Peyer's patch (tissue), 4 donors: ENCODE measurements around the gene PTPRE. TPM values are rescaled to one million over a fixed set of nuclear protein-coding genes. Genes with fewer than 3 reads are reported as not detected.

ENCODE experiments used
- DNase-seq, 3 donors: peaks; one replicate each; pipeline ENCODE4 v3.0.0-alpha.2; 2017 to 2019
- H3K27ac ChIP-seq, 4 donors: fragments of 200-600 bp; sonication (generic); one replicate each; pipeline ENCODE4 v1.5.1; 2016 to 2019
- H3K27me3 ChIP-seq, 2 donors: fragments of 200-600 bp; sonication (generic); one replicate each; pipeline ENCODE4 v1.5.1; 2019
- H3K36me3 ChIP-seq, 3 donors: fragments of 200-600 bp; sonication (generic); one replicate each; pipeline ENCODE4 v1.5.1; 2016 to 2019
- H3K4me1 ChIP-seq, 4 donors: fragments of 200-600 bp; sonication (generic); one replicate each; pipeline ENCODE4 v1.5.1; 2016 to 2019
- H3K4me3 ChIP-seq, 4 donors: fragments of 200-600 bp; sonication (generic); 1 replicate in 3 of 4; 2 replicates in 1 of 4; pipeline ENCODE4 v1.5.1; 2016 to 2019; ENCODE audit warnings: mild to moderate bottlenecking in 1 of 4
- H3K9me3 ChIP-seq, 4 donors: fragments of 200-600 bp; sonication (generic); one replicate each; pipeline ENCODE4 v1.5.1; 2016 to 2019; ENCODE audit warnings: mild to moderate bottlenecking in 1 of 4
- CTCF ChIP-seq, 6 experiments: fragments of 450-650 bp in 4 of 6; fragments of 200-600 bp in 2 of 6; sonication (generic) in 1 of 6; IDR thresholded peaks; one replicate each; pipeline ENCODE4 v1.5.1; 2017 to 2019; ENCODE audit warnings: antibody characterized with exemption in 6 of 6, mild to moderate bottlenecking in 3 of 6, moderate library complexity in 1 of 6
- POLR2A ChIP-seq, 2 donors: fragments of 450-650 bp; IDR thresholded peaks; one replicate each; pipeline ENCODE4 v1.5.1; 2017; ENCODE audit warnings: antibody characterized with exemption in 2 of 2, mild to moderate bottlenecking in 2 of 2, moderate library complexity in 2 of 2
- total RNA-seq, 4 donors: library from RNA; depleted of rRNA; stranded (reverse); fragments of >200 nt; gene quantifications; one replicate each; pipeline ENCODE4 v1.1.0, GENCODE V29; 2016

Gene PTPRE
- total RNA-seq, 4 donors from 2014 or later: 24.0 to 48.7 (median 35.4) TPM

- H3K4me3 ChIP-seq: no peak overlapping the region
- TF ChIP-seq POLR2A (IDR thresholded peaks at IDR 0.05) (no peak), CTCF (IDR thresholded peaks at IDR 0.05) (no peak)
- H3K9me3 ChIP-seq: no peaks in the 10 kb centered on the region
- no peaks in the 10 kb centered on the region for H3K27me3 ChIP-seq
- no peaks in the 10 kb centered on the region for H3K36me3 ChIP-seq
- peaks cover 0 to 4% (median 0%) of the 10 kb centered on the region in 4 donors for H3K4me1 ChIP-seq
- H3K27ac ChIP-seq: peak overlapping the region in 2 of 4 donors; percentile 54 to 58
- peak in 1 of 3 donors; percentile 26 for DNase-seq
Measured at GRCh38 chr10:127991543-127992255, 84.8 kb downstream of the PTPRE start.

GRCh38 chr10:127992376-127992775 lies 85.5 kb downstream of the PTPRE start:
- no peaks in the 10 kb centered on the region for H3K36me3 ChIP-seq
- no peak overlapping the region for H3K4me3 ChIP-seq
- H3K4me1 ChIP-seq: peaks cover 0 to 10% (median 0%) of the 10 kb centered on the region in 4 donors
- DNase-seq: no peak
- no peaks in the 10 kb centered on the region for H3K27me3 ChIP-seq
- peak overlapping the region in 2 of 4 donors; percentile 54 to 58 for H3K27ac ChIP-seq
- H3K9me3 ChIP-seq: no peaks in the 10 kb centered on the region
- TF ChIP-seq POLR2A (IDR thresholded peaks at IDR 0.05) (no peak), CTCF (IDR thresholded peaks at IDR 0.05) (no peak)

GRCh38 chr10:127993056-127993690 lies 86.3 kb downstream of the PTPRE start:
- H3K36me3 ChIP-seq: no peaks in the 10 kb centered on the region
- no peaks in the 10 kb centered on the region for H3K27me3 ChIP-seq
- H3K27ac ChIP-seq: no peak overlapping the region
- no peak overlapping the region for H3K4me3 ChIP-seq
- no peak for TF ChIP-seq CTCF (IDR thresholded peaks at IDR 0.05)
- no peak for TF ChIP-seq POLR2A (IDR thresholded peaks at IDR 0.05)
- peaks cover 0 to 10% (median 0%) of the 10 kb centered on the region in 4 donors for H3K4me1 ChIP-seq
- no peak for DNase-seq
- no peaks in the 10 kb centered on the region for H3K9me3 ChIP-seq

GRCh38 chr10:127995939-127996338 lies 89.0 kb downstream of the PTPRE start:
- Histone ChIP-seq H3K4me1 (peaks cover 0 to 10% (median 0%) of the 10 kb centered on the region in 4 donors), H3K36me3 (no peaks in the 10 kb centered on the region), H3K27ac (peak overlapping the region in 2 of 4 donors; percentile 12 to 13), H3K4me3 (no peak overlapping the region), H3K9me3 (no peaks in the 10 kb centered on the region), H3K27me3 (no peaks in the 10 kb centered on the region)
- no peak for TF ChIP-seq POLR2A (IDR thresholded peaks at IDR 0.05)
- no peak for TF ChIP-seq CTCF (IDR thresholded peaks at IDR 0.05)
- peak in 1 of 3 donors; percentile 7 for DNase-seq

- Histone ChIP-seq H3K4me1 (peaks cover 0 to 9% (median 0%) of the 10 kb centered on the region in 4 donors), H3K9me3 (no peaks in the 10 kb centered on the region), H3K36me3 (no peaks in the 10 kb centered on the region), H3K27ac (peak overlapping the region in 2 of 4 donors; percentile 12 to 46), H3K27me3 (no peaks in the 10 kb centered on the region), H3K4me3 (no peak overlapping the region)
- DNase-seq: peak in 1 of 3 donors; percentile 48
- TF ChIP-seq CTCF (IDR thresholded peaks at IDR 0.05): no peak
- TF ChIP-seq POLR2A (IDR thresholded peaks at IDR 0.05): no peak
Measured at GRCh38 chr10:127996586-127996985, 89.7 kb downstream of the PTPRE start.
